Stomach smooth muscle (tissue), 2 donors: ENCODE results near the gene EHHADH.
"Not testable (repeated sequence)": the region's sequence is repeated elsewhere in the genome, so short reads cannot be mapped to it uniquely, and the experiment has no call there.

Experiments used
- H3K27ac ChIP-seq: one replicate; pipeline ENCODE4 v1.7.0; 2013; ENCODE audit warnings: mild to moderate bottlenecking, low read length, inconsistent platforms
- H3K27me3 ChIP-seq, 2 donors: one replicate each; pipeline ENCODE4 v1.7.0; 2013; ENCODE audit warnings: low read length in 2 of 2; ENCODE audit not compliant: insufficient read depth in 2 of 2, control insufficient read depth in 1 of 2
- H3K36me3 ChIP-seq, 2 donors: one replicate each; pipeline ENCODE4 v1.7.0; 2013; ENCODE audit warnings: low read length in 2 of 2; ENCODE audit not compliant: control insufficient read depth in 2 of 2, insufficient read depth in 2 of 2
- H3K4me1 ChIP-seq: one replicate; pipeline ENCODE4 v1.7.0; 2013; ENCODE audit warnings: low read length; ENCODE audit not compliant: control insufficient read depth, insufficient read depth
- H3K4me3 ChIP-seq, 2 donors: one replicate each; pipeline ENCODE4 v1.7.0; 2013; ENCODE audit warnings: low read length in 2 of 2
- H3K9ac ChIP-seq, 2 donors: one replicate each; pipeline ENCODE4 v1.7.0; 2013; ENCODE audit warnings: low read length in 2 of 2, mild to moderate bottlenecking in 1 of 2
- H3K9me3 ChIP-seq, 2 donors: one replicate each; pipeline ENCODE4 v1.7.0; 2013; ENCODE audit warnings: low read length in 2 of 2; ENCODE audit not compliant: control insufficient read depth in 2 of 2
- donor health status: healthy.
- donor health status: Pancreatic carcinoma.

The EHHADH gene

GRCh38 chr3:185253645-185254410 lies at the start of gene EHHADH:
Gene EHHADH (minus strand): TSS chr3:185254049. CDS start chr3:185254022, 27 bp downstream.
- no peaks in the 10 kb centered on the region for H3K36me3 ChIP-seq
- H3K27me3 ChIP-seq: no peaks in the 10 kb centered on the region
- H3K9ac ChIP-seq: peak within 1 kb of the TSS; percentile 80 to 86
- no peaks in the 10 kb centered on the region for H3K4me1 ChIP-seq
- H3K27ac ChIP-seq: no peak within 1 kb of the TSS
- H3K9me3 ChIP-seq: no peaks in the 10 kb centered on the region
- peak within 1 kb of the TSS; percentile 80 to 88 for H3K4me3 ChIP-seq

- not testable (repeated sequence) for H3K4me1 ChIP-seq
Observed at GRCh38 chr3:185299918-185300426, 46.1 kb upstream of the EHHADH start.

GRCh38 chr3:185297867-185298266 lies 44.0 kb upstream of the EHHADH start:
- H3K9me3 ChIP-seq: no peaks in the 10 kb centered on the region
- H3K27ac ChIP-seq: no peak overlapping the region
- H3K36me3 ChIP-seq: no peaks in the 10 kb centered on the region
- H3K27me3 ChIP-seq: no peaks in the 10 kb centered on the region
- H3K9ac ChIP-seq: no peak overlapping the region
- no peak overlapping the region for H3K4me3 ChIP-seq
- no peaks in the 10 kb centered on the region for H3K4me1 ChIP-seq

More at GRCh38 chr3:185299918-185300426, 46.1 kb upstream of the EHHADH start:
- H3K9ac ChIP-seq, H3K36me3 ChIP-seq, H3K27ac ChIP-seq, H3K9me3 ChIP-seq, H3K27me3 ChIP-seq, H3K4me3 ChIP-seq: not testable (repeated sequence)

- H3K4me1 ChIP-seq: no peaks in the 10 kb centered on the region
- no peaks in the 10 kb centered on the region for H3K27me3 ChIP-seq
Observed at GRCh38 chr3:185292238-185292637, 38.4 kb upstream of the EHHADH start.

GRCh38 chr3:185290266-185290665 lies 36.4 kb upstream of the EHHADH start:
- Histone ChIP-seq H3K4me1 (no peaks in the 10 kb centered on the region), H3K36me3 (no peaks in the 10 kb centered on the region), H3K27me3 (no peaks in the 10 kb centered on the region), H3K4me3 (no peak overlapping the region), H3K27ac (no peak overlapping the region), H3K9me3 (no peaks in the 10 kb centered on the region), H3K9ac (no peak overlapping the region)

More at GRCh38 chr3:185292238-185292637, 38.4 kb upstream of the EHHADH start:
- H3K9me3 ChIP-seq: no peaks in the 10 kb centered on the region
- H3K4me3 ChIP-seq: no peak overlapping the region
- no peak overlapping the region for H3K27ac ChIP-seq
- no peaks in the 10 kb centered on the region for H3K36me3 ChIP-seq
- H3K9ac ChIP-seq: no peak overlapping the region

GRCh38 chr3:185283374-185283935 lies 29.6 kb upstream of the EHHADH start:
- peak overlapping the region; percentile 45 to 72 for H3K9ac ChIP-seq
- peak overlapping the region; percentile 8 for H3K27ac ChIP-seq

GRCh38 chr3:185282696-185283373 lies 29.0 kb upstream of the EHHADH start:
- Histone ChIP-seq H3K9ac (peak overlapping the region; percentile 45 to 72), H3K27me3 (no peaks in the 10 kb centered on the region), H3K4me1 (peaks cover 2% of the 10 kb centered on the region), H3K4me3 (peak overlapping the region; percentile 96), H3K9me3 (no peaks in the 10 kb centered on the region), H3K27ac (peak overlapping the region; percentile 8), H3K36me3 (no peaks in the 10 kb centered on the region)

More at GRCh38 chr3:185283374-185283935, 29.6 kb upstream of the EHHADH start:
- Histone ChIP-seq H3K4me3 (peak overlapping the region; percentile 96), H3K36me3 (no peaks in the 10 kb centered on the region), H3K27me3 (no peaks in the 10 kb centered on the region), H3K9me3 (no peaks in the 10 kb centered on the region), H3K4me1 (peaks cover 2% of the 10 kb centered on the region)

- H3K27ac ChIP-seq: no peak overlapping the region
- no peak overlapping the region for H3K9ac ChIP-seq
- peaks cover 2% of the 10 kb centered on the region for H3K4me1 ChIP-seq
- no peaks in the 10 kb centered on the region for H3K36me3 ChIP-seq
- H3K4me3 ChIP-seq: no peak overlapping the region
- peaks cover 0 to 5% of the 10 kb centered on the region in 2 donors for H3K27me3 ChIP-seq
- H3K9me3 ChIP-seq: no peaks in the 10 kb centered on the region
Observed at GRCh38 chr3:185280572-185281365, 26.9 kb upstream of the EHHADH start.

GRCh38 chr3:185279587-185280138 lies 25.8 kb upstream of the EHHADH start:
- no peaks in the 10 kb centered on the region for H3K9me3 ChIP-seq
- H3K4me3 ChIP-seq: no peak overlapping the region
- no peak overlapping the region for H3K9ac ChIP-seq
- H3K36me3 ChIP-seq: no peaks in the 10 kb centered on the region
- peaks cover 0 to 5% of the 10 kb centered on the region in 2 donors for H3K27me3 ChIP-seq
- H3K27ac ChIP-seq: no peak overlapping the region
- peaks cover 2% of the 10 kb centered on the region for H3K4me1 ChIP-seq

- Histone ChIP-seq H3K4me1 (no peaks in the 10 kb centered on the region), H3K27me3 (peaks cover 0 to 7% of the 10 kb centered on the region in 2 donors), H3K4me3 (no peak overlapping the region), H3K27ac (no peak overlapping the region), H3K9me3 (no peaks in the 10 kb centered on the region), H3K36me3 (no peaks in the 10 kb centered on the region), H3K9ac (no peak overlapping the region)
Observed at GRCh38 chr3:185276415-185276814, 22.6 kb upstream of the EHHADH start.
